Thyroid gland (tissue), 4 donors: ENCODE measurements around the gene TOGARAM2.

ENCODE experiments used
- CTCF ChIP-seq, 6 experiments: fragments of 200-600 bp in 3 of 6; fragments of 450-650 bp in 3 of 6; sonication (generic) in 3 of 6; IDR thresholded peaks; one replicate each; pipeline ENCODE4 v1.5.1; 2016 to 2019; ENCODE audit warnings: antibody characterized with exemption in 6 of 6, mild to moderate bottlenecking in 2 of 6, inconsistent platforms in 1 of 6, moderate library complexity in 1 of 6
- POLR2A ChIP-seq, 2 donors: fragments of 450-650 bp; IDR thresholded peaks; one replicate each; pipeline ENCODE4 v1.6.1; 2017; ENCODE audit warnings: antibody characterized with exemption in 2 of 2, mild to moderate bottlenecking in 2 of 2, moderate library complexity in 1 of 2

DNA sequence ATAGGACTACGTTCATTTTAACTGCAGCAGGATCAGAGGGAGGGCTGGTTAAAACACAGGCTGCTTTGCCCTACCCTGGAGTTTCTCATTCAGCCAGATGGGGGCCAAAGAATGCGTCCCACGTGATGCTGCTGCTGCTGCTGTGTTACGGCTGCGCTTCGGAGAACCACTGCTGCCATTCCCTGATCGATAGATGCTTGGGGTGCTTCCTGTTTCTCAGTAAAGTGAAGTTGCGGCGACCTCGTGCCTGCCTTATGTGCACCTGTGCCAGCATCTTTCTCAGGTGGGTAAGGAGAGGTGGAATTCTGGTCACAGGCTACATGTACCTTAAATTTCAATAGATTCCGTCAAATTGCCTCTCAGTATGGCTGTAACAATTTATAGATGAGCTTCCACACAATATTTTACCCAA is 24.7 kb upstream of the TOGARAM2 start:
- TF ChIP-seq CTCF (IDR thresholded peaks at IDR 0.05) (no peak), POLR2A (IDR thresholded peaks at IDR 0.05) (no peak)
